Skeletal muscle satellite cell (primary cell): ENCODE data around the gene CCNY.

Source experiments
- H3K27me3 ChIP-seq: 2 replicates; pipeline ENCODE4 v1.7.0; 2013; ENCODE audit warnings: low read length; ENCODE audit not compliant: control insufficient read depth, insufficient read depth
- H3K36me3 ChIP-seq: 2 replicates; pipeline ENCODE4 v1.7.0; 2013; ENCODE audit warnings: mild to moderate bottlenecking, control low read depth, low read length; ENCODE audit not compliant: insufficient read depth
- H3K4me1 ChIP-seq: 2 replicates; pipeline ENCODE4 v1.7.0; 2013; ENCODE audit warnings: low read length; ENCODE audit not compliant: control insufficient read depth, insufficient read depth
- H3K4me2 ChIP-seq: 2 replicates; pipeline ENCODE4 v1.7.0; 2013; ENCODE audit warnings: mild to moderate bottlenecking, low read length
- H3K4me3 ChIP-seq: 2 replicates; pipeline ENCODE4 v1.7.0; 2013; ENCODE audit warnings: low read length
- H3K9ac ChIP-seq: 2 replicates; pipeline ENCODE4 v1.7.0; 2013; ENCODE audit warnings: mild to moderate bottlenecking, low read depth, low read length, moderate library complexity
- H3K9me3 ChIP-seq: replicated peaks from 2 replicates; pipeline ENCODE4 v1.7.0; 2013; ENCODE audit warnings: mild to moderate bottlenecking, control low read depth, low read length

Gene CCNY

DNA sequence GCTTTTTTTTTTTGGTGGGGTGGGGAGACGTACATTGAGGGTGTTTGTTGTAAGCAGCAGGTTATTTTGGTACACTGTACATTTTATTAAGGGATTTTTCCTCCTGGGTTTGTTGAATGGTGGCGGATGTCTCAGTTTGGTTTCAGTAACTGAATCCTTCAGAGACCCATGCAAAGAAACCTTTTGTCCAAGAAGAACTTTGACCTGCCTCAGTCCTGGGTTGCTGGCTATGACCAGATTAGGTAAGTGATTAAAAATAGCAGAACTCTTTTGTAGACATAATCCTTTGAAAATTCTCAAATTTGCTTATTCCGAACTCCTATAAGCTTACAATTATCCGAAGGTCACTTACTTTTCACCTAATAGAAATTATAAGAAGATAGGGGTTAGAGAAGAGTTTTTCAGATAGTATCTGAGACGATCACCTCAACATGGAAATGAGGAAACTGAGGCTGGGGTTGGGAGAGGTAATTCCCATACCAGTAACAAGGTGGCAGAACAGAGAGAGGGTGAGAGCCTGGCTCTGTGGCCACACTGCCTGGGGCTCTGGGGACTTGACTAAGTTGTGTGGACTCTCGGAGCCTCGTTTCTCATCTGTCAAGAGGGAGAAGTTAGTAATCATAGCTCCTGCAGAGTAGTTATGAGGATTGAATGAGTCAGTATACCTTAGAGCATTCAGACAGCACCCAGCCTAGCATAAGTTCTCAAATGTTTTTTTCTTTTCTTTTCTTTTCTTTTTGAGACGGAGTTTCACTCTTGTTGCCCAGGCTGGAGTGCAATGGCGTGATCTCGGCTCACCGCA, 87.4 kb downstream of the CCNY start:
- Histone ChIP-seq H3K4me2 (peak overlapping the region; percentile 8), H3K4me3 (no peak overlapping the region), H3K36me3 (no peaks in the 10 kb centered on the region), H3K9me3 (no peaks in the 10 kb centered on the region), H3K4me1 (peaks cover 71% of the 10 kb centered on the region), H3K27me3 (no peaks in the 10 kb centered on the region), H3K9ac (no peak overlapping the region)

DNA sequence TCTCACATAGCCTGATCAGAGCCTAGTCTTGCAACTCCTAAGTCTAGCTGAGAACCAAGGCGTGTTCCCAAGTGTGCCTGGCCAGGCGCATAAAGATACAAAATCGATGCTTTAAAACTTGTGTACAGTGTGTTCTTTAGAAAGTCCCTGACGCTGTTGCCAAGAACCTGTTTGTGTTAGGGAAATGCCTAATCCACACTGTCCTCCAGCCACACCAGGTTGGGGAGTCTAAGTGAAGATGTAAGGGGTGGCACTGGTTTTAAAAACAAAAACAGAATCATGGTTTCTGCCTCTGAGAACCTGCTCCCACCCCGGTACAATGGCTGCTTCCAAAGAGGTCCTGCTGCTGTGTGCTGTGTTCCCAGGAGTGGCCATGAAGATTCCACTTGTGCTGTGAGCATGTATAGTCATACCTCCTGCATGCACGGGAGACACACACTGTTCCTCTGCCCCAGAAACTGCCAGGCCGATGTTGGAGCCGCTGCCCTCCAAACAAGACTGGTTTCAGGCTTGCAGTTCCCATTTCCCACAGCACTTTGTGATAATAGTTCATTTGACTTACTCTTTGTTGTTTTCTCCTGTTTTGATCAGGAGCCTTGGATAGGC, 88.5 kb downstream of the CCNY start:
- H3K27me3 ChIP-seq, result no peaks in the 10 kb centered on the region
- no peaks in the 10 kb centered on the region for H3K36me3 ChIP-seq
- peak overlapping the region; percentile 33 for H3K4me3 ChIP-seq
- H3K4me2 ChIP-seq, result peak overlapping the region; percentile 34
- peak overlapping the region; percentile 4 for H3K9ac ChIP-seq
- H3K4me1 ChIP-seq, result peaks cover 65% of the 10 kb centered on the region
- H3K9me3 ChIP-seq, result no peaks in the 10 kb centered on the region

- Histone ChIP-seq H3K27me3 (no peaks in the 10 kb centered on the region), H3K36me3 (no peaks in the 10 kb centered on the region), H3K9ac (no peak overlapping the region), H3K9me3 (no peaks in the 10 kb centered on the region), H3K4me3 (no peak overlapping the region), H3K4me2 (peak overlapping the region; percentile 31), H3K4me1 (peaks cover 56% of the 10 kb centered on the region)
Observed at GRCh38 chr10:35425595-35425994, 89.3 kb downstream of the CCNY start.

DNA sequence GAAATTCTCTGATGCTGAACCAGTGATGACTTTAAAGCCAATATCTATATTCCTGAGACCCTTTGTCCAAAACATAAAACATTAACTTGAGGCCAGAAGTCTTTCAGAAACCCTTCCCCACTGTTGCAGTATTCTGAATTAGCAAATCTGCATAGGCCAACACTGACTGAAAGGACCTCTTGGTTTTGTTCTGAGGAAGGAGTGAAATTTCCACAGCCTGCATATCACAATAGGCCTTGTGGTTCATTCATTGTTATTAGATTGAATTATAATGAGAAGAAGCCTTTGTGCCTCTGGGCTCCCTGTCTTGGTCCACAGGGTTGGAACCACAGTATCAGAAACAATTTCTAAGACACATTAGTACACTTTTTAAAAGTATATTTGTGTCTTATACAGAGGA, 90.3 kb downstream of the CCNY start:
- Histone ChIP-seq H3K4me1 (peaks cover 47% of the 10 kb centered on the region), H3K36me3 (no peaks in the 10 kb centered on the region), H3K9ac (no peak overlapping the region), H3K27me3 (no peaks in the 10 kb centered on the region), H3K4me2 (no peak overlapping the region), H3K4me3 (no peak overlapping the region), H3K9me3 (no peaks in the 10 kb centered on the region)

- H3K4me3 ChIP-seq, result no peak overlapping the region
- H3K4me1 ChIP-seq, result peaks cover 38% of the 10 kb centered on the region
- H3K27me3 ChIP-seq, result no peaks in the 10 kb centered on the region
- no peaks in the 10 kb centered on the region for H3K36me3 ChIP-seq
- no peak overlapping the region for H3K4me2 ChIP-seq
- no peaks in the 10 kb centered on the region for H3K9me3 ChIP-seq
- no peak overlapping the region for H3K9ac ChIP-seq
Observed at GRCh38 chr10:35427543-35427942, 91.2 kb downstream of the CCNY start.

DNA sequence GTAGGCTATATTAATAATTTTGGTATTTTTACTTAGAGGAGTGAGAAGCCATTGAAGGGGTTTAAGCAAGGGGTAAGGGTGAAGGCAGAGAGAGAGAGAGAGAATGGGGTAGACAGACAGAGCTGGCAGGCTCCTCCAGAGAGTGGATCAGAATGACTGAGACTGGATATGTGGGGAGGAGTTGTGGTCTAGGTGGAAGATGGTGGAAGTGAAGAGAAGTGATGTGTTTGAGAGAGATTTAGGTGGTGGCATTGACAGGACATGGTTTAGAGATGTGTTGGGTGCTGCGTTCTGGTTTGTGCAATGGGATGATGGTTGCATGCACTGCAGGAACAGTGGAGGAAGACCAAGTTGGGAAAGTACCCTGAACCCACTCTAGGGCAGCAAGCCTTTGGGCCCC, 92.2 kb downstream of the CCNY start:
- H3K9ac ChIP-seq, result no peak overlapping the region
- peaks cover 28% of the 10 kb centered on the region for H3K4me1 ChIP-seq

DNA sequence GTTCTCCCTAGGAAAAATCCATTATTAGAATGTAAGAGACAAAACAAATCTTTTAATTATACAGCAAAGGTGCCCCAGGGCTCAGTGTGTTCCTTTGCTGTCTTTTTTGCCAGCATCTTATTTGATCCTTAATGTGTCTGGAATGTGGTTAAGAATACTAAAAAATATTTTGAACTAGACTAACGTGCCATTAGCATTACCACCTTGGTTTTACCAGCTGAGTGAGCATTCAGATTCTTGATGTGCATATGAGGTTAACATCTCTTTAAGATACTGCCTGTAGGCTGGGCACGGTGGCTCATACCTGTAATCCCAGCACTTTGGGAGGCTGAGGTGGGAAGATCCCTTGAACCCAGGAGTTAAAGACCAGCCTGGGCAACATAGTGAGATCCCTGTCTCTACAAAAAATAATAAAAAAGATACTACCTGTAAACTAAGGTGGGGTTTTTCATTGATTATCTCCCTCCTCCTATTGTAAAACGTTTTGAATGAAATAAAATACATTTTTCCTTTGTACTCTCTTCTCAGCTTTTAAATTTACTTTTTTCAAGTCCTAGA, 96.6 kb downstream of the CCNY start:
- no peak overlapping the region for H3K4me3 ChIP-seq
- peaks cover 3% of the 10 kb centered on the region for H3K4me1 ChIP-seq
- H3K36me3 ChIP-seq, result peaks cover 5% of the 10 kb centered on the region
- H3K9me3 ChIP-seq, result no peaks in the 10 kb centered on the region
- H3K27me3 ChIP-seq, result no peaks in the 10 kb centered on the region
- H3K4me2 ChIP-seq, result no peak overlapping the region
- no peak overlapping the region for H3K9ac ChIP-seq

More for the DNA sequence above, 92.2 kb downstream of the CCNY start:
- Histone ChIP-seq H3K4me2 (no peak overlapping the region), H3K36me3 (no peaks in the 10 kb centered on the region), H3K9me3 (no peaks in the 10 kb centered on the region), H3K27me3 (no peaks in the 10 kb centered on the region), H3K4me3 (no peak overlapping the region)

DNA sequence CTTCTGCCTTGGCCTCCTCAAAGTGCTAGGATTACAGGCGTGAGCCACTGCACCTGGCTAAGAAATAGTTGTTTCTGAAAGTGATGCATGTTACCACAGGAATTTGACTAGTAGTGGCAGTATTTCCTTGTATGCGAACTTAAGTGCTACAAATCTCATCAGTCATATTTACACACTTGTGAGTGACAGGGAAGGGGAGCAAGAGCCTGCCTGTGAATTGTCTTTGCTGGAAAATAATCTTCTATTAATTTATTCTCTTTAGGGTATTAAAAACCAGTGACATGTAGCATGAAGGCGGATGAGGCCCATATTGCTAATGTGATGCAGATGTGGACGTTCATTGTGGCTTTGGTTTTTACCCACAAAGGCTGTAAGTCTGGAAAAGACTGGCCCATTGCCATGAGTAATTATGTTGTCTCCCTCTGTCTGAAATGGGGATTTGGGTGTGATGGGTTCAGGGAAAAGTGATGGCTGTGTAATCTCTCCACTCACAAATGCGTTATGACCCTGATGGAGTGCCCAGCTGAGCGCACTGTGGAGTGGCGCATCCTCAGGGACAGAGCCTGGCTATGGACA, 97.6 kb downstream of the CCNY start:
- Histone ChIP-seq H3K9ac (no peak overlapping the region), H3K27me3 (no peaks in the 10 kb centered on the region), H3K4me1 (peaks cover 3% of the 10 kb centered on the region), H3K9me3 (no peaks in the 10 kb centered on the region), H3K4me3 (no peak overlapping the region), H3K36me3 (peaks cover 5% of the 10 kb centered on the region), H3K4me2 (no peak overlapping the region)

DNA sequence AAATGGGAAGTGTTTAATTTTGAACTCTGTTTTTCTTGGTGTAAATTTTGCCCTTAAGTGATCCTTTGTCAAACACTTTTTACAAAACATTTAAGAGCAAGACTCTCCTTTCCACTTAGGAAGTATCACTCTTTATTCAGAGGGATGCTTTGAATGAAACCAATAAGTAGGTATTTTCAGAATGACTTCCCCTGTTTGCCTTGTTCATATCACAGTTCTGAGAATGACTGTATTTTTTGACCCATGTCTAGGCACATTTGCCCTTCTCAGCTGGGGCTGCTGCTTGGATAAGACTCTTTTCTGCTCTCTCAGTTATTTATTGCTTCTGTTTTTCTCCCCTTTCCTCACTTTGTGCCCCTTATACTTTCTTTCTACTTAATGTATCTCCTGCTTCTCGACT, 98.2 kb downstream of the CCNY start:
- H3K27me3 ChIP-seq, result no peaks in the 10 kb centered on the region
- no peak overlapping the region for H3K9ac ChIP-seq
- peaks cover 5% of the 10 kb centered on the region for H3K36me3 ChIP-seq
- no peak overlapping the region for H3K4me2 ChIP-seq
- no peak overlapping the region for H3K4me3 ChIP-seq
- peaks cover 3% of the 10 kb centered on the region for H3K4me1 ChIP-seq
- H3K9me3 ChIP-seq, result no peaks in the 10 kb centered on the region

- no peaks in the 10 kb centered on the region for H3K9me3 ChIP-seq
- no peak overlapping the region for H3K4me2 ChIP-seq
- no peak overlapping the region for H3K9ac ChIP-seq
- peaks cover 5% of the 10 kb centered on the region for H3K36me3 ChIP-seq
- H3K27me3 ChIP-seq, result no peaks in the 10 kb centered on the region
- H3K4me3 ChIP-seq, result no peak overlapping the region
- peaks cover 3% of the 10 kb centered on the region for H3K4me1 ChIP-seq
Observed at GRCh38 chr10:35435824-35436223, 99.5 kb downstream of the CCNY start.

- Histone ChIP-seq H3K36me3 (peaks cover 5% of the 10 kb centered on the region), H3K9ac (no peak overlapping the region), H3K4me2 (no peak overlapping the region)
Observed at GRCh38 chr10:35437829-35438228, 101.5 kb downstream of the CCNY start.

More at GRCh38 chr10:35437829-35438228, 101.5 kb downstream of the CCNY start:
- Histone ChIP-seq H3K27me3 (no peaks in the 10 kb centered on the region), H3K4me1 (peaks cover 3% of the 10 kb centered on the region), H3K4me3 (no peak overlapping the region), H3K9me3 (peaks cover 4% of the 10 kb centered on the region)
